RWPE1 (cell line): Measurements from ENCODE around the gene ATXN10.

ENCODE experiments used
- CTCF ChIA-PET: fragments of 350-600 bp; sonication (Branson Sonifier 250); formaldehyde crosslinking; extraction: SDS; loops from one replicate; lab custom pipeline; 2021; lab: Yijun Ruan, JAX
- POLR2A ChIA-PET: fragments of 400-600 bp; formaldehyde crosslinking; extraction: SDS; loops from one replicate; lab custom pipeline; 2020; ENCODE audit warnings: antibody characterized with exemption; ENCODE audit not compliant: low non-redundant PET; lab: Yijun Ruan, JAX
- DNase-seq: peaks from one replicate; pipeline ENCODE4 v3.0.0; 2012; ENCODE audit warnings: low spot score
- H3K27ac ChIP-seq: fragments of 450-650 bp; 2 replicates; pipeline ENCODE4 v1.5.1; 2017
- TF ChIP-seq, protein P1 (sequence below): fragments of 450-650 bp; conservative IDR thresholded peaks from 2 replicates; pipeline ENCODE4 v1.5.1; 2017; ENCODE audit warnings: low read depth, mild to moderate bottlenecking

The ATXN10 gene

DNA sequence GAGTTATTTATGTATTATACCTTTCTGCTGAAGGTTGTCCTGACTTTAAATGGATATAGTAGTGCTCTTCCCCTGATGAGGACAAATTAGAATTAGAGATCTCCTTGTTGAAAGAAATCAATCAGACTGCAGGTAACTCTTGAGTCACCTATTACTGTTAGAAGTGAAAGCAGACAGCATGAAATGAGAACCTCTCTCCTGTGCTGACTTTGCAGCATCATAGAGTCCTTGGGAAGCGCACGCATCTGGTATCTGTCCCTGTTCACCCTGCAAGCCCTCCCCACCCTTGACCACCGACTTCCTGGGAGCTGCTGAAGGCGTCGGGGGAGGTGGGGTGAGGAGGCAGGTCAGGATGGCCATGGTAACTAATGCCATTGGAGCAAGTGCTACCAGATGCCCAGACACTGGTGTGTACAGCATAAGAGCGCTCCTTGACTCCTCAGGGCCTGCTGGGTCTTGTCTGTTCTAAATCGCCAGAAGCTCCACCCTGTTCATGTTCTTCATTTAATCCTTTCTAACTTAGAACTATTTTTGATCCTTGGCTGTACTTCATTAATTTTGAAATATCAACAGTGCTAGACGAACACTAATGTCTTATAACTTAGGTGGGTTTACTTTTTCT lies 161.4 kb downstream of the ATXN10 start:
- DNase-seq: peak; percentile 36
- H3K27ac ChIP-seq: peak overlapping the region; percentile 82
- ChIA-PET POLR2A (no interaction called here), CTCF (interaction anchor here (0.6 kb wide), 1 partner anchor 240 kb away, joined by 4 read pairs; no protein-coding TSS in a partner anchor)
- TF ChIP-seq, protein P1, sequence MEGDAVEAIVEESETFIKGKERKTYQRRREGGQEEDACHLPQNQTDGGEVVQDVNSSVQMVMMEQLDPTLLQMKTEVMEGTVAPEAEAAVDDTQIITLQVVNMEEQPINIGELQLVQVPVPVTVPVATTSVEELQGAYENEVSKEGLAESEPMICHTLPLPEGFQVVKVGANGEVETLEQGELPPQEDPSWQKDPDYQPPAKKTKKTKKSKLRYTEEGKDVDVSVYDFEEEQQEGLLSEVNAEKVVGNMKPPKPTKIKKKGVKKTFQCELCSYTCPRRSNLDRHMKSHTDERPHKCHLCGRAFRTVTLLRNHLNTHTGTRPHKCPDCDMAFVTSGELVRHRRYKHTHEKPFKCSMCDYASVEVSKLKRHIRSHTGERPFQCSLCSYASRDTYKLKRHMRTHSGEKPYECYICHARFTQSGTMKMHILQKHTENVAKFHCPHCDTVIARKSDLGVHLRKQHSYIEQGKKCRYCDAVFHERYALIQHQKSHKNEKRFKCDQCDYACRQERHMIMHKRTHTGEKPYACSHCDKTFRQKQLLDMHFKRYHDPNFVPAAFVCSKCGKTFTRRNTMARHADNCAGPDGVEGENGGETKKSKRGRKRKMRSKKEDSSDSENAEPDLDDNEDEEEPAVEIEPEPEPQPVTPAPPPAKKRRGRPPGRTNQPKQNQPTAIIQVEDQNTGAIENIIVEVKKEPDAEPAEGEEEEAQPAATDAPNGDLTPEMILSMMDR: no peak

DNA sequence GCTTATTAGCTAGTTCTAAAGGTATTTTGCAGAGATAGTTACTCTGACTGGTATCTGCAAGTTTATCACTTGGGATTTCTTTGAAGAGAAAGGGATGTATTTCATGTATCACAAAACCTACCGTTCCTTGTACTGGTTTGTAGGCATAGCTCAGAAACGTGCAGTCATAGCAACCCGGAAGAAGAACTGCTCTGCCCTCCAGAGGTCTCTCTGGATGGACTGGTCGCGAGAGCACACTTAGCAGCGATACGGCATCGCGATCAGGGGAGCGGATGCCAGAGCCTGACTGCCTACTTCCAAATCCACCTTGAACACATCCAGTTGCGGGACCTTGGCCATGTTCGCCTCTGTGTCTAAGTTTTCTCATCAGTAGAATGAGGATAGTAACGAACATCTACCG lies 162.0 kb downstream of the ATXN10 start:
- no peak for DNase-seq
- CTCF ChIA-PET: interaction anchor here (0.6 kb wide), 1 partner anchor 240 kb away, joined by 4 read pairs; no protein-coding TSS in a partner anchor
- peak overlapping the region; percentile 82 for H3K27ac ChIP-seq
- POLR2A ChIA-PET: no interaction called here
- TF ChIP-seq, protein P1: no peak

DNA sequence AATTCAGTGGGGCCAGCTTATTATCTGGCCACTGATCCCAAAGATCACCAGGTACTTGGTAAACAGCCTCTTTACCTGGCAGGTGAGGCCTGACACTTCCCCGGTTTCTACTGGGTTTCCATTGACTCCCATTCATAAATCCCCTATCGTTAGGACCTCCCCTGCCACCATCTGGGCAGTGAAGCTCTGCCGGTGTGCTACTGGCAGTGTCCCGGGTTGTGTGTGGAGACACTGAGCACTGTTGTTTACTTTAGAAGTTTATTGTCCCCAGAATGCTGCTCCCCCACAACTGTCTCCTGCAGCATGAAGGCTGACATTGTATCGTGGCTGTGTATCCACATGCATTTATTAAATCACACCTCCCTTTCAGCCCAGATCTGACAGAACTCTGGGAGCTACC lies 162.6 kb downstream of the ATXN10 start:
- POLR2A ChIA-PET: no interaction called here
- CTCF ChIA-PET: no interaction called here

DNA sequence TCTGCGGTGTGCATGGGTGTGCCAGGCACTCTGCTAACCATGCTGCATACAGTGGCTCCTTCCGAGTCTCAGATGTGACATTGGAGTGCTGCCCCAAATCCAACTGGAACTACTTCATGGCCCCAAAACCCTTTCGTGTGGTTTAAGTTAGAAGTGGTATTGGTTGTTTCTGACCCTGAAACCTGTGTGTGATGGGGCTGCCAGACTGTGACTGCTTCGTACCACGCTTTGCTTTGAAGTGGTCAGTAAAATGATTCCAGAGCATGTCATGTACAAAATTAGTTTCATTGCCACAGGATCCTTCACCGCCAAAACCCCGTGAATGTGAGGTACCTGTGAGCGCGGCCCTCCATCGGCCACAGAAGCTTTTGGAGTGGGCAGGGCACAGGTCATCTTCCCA lies 163.2 kb downstream of the ATXN10 start:
- H3K27ac ChIP-seq: peak overlapping the region; percentile 82; the same call in 1 of the 2 replicates
- TF ChIP-seq, protein P1: no peak
- ChIA-PET CTCF (no interaction called here), POLR2A (no interaction called here)
- no peak for DNase-seq

More for the DNA sequence above, 162.6 kb downstream of the ATXN10 start:
- TF ChIP-seq, protein P1: no peak
- peak overlapping the region; percentile 82 for H3K27ac ChIP-seq
- DNase-seq: no peak

DNA sequence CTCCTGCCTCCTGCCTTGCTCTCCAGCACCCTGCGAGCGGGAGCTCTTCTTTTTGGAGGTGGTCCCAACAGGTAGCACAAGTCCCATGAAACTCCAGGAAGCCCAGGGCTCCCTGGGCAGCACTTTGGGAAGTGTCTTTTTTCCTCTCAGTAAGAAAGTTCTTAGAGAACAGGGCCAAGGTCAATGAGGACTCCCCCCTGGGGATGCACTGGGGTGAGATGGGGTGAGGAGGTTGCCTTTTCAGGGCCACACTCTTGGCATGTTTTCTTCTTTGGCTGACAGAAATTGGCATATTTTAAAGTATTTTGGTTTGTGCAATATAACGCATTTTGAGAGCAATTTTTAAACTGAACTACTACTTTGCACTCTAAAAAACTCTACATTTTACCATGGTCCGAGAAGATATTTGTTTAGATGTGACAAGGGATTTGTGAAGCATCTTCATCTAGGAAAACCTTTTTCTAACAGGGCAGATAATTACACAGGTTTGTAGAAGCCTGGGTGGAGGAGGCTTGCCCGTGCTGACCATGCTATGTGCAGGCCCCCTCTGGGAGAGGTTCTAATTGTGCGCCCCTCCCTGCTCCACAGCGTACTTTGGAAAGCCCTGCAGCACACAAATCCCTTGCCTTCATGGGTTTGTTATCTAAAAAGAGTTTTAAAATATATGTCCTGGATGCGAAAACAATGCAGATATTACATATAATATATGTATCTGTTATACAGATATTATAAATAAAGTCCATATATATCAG lies 165.0 kb downstream of the ATXN10 start:
- H3K27ac ChIP-seq: no peak overlapping the region
- POLR2A ChIA-PET: no interaction called here
- TF ChIP-seq, protein P1: no peak
- no peak for DNase-seq
- CTCF ChIA-PET: no interaction called here

DNA sequence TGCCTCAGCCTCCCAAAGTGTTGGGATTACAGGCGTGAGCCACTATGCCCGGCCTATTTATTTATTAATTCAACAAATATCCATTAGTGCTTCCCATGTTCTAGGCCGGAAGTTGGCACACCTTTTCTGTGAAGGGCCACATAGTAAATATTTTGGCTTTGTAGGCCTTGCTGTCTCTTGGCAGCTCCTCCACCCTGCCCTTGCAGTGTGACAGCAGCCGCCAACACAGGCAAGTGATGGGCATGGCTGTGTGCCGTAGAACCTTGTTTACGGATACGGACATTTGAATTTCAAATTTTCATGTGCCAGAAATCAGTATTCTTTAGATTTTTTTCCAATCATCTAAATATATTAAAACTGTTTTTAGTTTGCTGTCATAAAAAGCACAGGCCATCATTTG lies 165.9 kb downstream of the ATXN10 start:
- ChIA-PET POLR2A (no interaction called here), CTCF (no interaction called here)
- TF ChIP-seq, protein P1: no peak
- no peak for DNase-seq
- no peak overlapping the region for H3K27ac ChIP-seq
